Kasumi-1 (cell line): Measurements from ENCODE around the gene IL22.
"Not testable (repeated sequence)": the region's sequence is repeated elsewhere in the genome, so short reads cannot be mapped to it uniquely, and the experiment has no call there.

Experiments used
- DNase-seq, 2 experiments: peaks; one replicate each; lab custom pipeline; 2025; lab: John Stamatoyannopoulos, UW

Gene IL22

DNA sequence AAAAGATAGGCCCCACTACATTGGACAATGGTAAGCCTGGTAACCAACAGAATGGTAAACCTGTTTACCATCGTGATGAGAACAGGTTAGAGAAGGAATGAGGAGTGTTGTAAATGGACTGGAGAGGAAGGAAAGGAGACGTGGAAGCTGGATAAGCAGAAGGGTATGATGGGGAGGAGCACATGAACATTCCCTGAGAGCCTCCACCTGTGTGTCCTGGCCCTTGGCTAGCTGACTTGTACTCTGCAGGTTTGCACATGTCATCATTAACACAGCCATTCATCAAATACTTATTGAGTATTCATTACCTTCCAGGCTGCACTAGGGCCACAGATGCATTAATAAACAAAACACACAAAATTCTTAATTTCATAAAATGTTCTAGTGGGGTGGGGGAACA, 23.4 kb downstream of the IL22 start:
- DNase-seq, result no peak

DNA sequence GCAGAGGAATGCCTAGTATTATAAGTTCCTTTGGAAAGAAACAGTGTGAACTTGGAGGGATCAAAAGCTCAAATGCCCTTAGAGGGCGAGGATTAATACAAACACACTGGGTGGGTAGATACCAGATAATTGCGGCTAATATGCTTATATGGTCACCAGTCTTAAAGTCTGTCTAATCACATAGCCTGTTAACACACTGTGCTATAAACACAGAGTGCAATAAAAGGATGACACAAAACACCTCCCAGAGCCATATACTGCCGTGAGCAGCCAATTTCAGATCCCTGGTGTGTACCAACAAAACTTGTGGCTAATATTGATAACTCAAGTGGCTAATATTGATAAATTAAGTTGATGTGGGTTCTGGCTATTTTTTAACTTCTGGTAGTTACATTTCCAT, 26.0 kb downstream of the IL22 start:
- no peak for DNase-seq

GRCh38 chr12:68225576-68226476, 27.6 kb downstream of the IL22 start, which contains the start of gene IL26:
Gene IL26, minus strand, starts transcription at chr12:68225810. Its CDS starts 54 bp downstream, at chr12:68225756.
- DNase-seq, result no peak

DNA sequence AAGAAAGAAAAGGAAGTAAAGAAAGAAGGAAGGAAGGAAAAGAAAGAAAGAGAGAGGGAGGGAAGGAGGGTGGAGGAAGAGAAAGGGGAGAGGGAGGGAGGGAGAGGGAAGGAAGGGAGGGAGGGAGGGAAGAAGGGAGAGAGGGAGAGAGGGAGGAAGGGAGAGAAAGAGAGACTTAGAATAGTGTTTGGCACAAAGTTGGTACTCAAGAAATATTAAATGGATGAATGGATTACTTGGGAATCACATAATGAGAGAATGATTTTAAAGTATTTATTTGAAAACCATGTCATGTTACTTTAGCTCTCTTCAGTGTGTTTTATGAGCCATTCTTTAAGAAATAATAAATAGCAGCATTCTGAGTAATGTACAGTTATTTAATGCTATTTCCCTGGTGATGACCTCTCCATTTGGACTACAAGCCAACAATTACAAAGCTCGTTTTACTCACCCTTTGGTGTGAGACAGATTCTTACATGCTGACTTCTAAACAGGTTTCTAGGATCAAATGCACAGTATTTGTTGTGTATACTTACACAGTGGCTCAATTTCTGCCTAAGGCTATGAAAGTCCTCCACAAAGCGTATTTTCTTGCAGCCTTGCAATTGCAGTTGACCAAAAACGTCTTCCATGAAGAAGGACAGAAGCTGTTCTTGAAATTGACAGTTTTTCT, 28.7 kb downstream of the IL22 start:
- DNase-seq, result no peak

DNA sequence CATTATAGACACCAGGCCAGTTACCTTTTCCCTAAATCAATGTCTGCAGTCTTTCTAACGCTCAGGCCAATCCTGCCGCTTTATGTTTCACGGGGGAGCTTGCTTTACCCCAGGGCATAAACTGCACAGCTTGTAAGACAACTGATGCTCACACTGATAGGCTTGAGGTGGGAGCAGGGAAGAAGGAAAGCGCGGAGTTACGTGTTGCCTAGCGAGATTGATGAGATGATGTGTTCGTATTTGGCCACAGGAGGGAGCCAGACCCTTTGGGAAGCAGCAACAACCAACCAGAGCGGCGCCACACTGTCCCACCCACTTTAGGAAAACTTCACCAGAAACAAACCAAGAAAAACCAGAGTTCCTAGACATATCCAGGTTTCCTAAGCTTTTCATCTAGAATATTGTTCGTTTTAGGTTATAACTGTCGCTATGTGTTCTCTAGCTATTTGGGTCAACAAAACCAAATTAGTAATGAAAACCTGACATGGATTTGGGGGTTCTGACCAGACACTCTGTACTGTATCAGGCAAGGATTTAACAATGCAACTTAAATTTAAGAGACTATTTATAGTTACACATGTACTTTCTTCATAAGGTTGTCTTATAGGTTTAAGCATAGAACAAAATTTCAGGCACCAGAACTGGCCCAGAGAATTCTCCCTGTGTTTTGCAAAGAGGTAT, 30.2 kb downstream of the IL22 start:
- peak; percentile 85 to 94 for DNase-seq

DNA sequence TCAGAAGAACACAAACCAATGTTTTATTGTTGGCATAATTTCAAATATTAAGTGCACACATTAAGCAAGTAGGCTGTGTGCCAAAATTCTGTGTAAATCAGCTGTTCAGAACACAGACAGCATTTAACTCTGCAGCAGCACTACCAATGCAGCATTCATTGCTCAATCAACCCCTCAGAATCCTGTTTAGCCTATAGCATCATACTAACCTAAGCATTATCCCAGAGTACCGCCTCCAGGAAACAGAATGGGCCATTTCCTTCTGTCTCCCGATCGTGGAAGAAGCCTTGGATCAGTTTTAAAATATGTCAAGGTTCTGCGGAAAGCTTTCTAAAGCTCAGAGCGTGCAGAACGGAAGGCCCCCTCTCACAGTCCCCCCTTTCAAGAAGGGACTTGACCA, 31.1 kb downstream of the IL22 start:
- DNase-seq, result no peak

- no peak for DNase-seq
These were observed 31.9 kb downstream of the IL22 start for GRCh38 chr12:68221497-68221896.

DNA sequence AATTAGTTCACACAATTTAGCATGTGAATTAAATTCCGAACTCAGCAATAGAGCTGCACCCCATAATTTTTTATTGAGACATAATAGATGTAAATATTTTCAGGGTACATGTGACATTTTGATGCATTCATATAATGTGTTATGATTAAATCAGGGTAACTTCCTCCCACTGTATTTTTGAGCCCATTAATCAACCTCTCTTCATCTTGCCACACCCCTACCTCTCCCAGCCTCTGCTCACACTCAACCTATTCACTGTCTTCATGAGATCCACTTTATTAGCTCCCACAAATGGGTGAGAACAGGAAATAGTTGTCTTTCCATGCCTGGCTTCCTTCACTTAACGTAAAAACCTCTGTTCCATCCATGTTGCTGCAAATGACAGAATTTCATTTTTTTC, 42.5 kb downstream of the IL22 start:
- no peak for DNase-seq

DNA sequence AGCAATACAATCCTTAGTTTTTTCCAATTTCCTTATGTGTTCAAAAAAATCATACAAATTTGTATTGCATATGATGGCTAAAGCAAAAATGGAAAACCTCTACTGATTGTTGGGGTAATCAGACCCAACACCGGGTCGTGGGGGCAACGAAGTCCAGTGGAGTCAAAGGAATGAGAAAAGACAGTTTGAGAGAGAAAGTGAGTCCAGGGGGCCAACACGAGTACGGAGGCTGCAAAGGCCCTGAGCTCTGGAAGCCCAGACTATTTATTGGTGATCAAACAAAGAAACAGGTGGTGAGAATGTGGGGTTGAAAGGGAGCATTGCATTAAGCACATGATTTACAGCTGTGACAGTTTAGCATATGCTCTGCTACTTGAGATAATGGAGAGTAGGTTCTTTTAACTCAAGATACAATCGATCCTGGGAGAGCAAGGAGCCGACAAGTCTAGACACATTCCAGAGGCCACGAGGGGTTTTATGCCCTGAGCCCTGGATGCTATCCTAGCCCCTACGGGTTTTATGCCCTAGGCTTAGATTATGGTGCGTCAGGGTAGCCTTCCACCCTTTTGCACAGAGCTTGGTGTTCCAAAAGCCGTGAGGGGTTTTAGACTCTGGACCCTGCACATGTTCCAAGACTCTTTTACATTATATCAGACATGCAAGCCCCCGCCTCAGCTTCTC, 44.2 kb downstream of the IL22 start:
- not testable (repeated sequence) for DNase-seq

- DNase-seq, result no peak
These were observed 46.1 kb downstream of the IL22 start for GRCh38 chr12:68207276-68207675.

DNA sequence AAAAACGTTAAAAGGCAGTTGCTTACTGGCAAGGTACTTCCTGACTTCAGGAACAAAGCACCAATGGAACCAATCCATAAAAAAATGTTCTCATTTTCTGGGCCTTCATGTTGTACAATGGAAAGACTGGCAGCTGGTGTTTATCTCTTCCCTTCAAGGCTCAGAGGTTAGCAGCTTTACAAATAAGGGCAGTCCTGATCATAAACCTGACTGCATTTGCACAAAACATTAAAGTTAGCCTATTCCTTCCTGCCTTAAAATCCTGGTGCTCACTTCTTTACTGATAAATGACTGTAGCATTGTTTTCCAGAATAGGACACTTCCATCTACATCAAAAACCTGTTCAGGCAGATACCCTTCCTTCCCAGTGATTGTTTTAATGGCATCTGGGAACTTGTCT, 47.0 kb downstream of the IL22 start:
- no peak for DNase-seq

DNA sequence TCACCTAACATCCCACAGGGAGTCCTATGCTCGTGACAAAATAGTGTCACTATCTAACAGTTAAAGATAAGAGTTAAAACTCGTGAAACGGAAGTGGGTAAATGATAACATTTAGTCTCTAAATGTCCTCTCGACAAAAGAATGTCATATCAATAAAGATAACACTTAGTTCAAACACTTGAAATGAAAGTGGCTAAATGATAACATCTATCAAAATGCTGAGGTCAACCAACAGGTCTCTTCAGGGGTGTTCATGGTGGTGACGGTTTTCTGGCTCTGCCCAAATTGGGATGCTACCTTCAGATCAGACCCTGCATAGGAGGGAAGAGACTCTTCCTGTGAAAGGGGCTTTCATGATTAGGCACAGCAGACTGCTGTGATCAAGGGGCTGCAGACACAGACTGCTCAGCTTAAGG, 49.9 kb downstream of the IL22 start:
- DNase-seq, result no peak

- no peak for DNase-seq
These were observed 52.5 kb downstream of the IL22 start for GRCh38 chr12:68200854-68201253.

DNA sequence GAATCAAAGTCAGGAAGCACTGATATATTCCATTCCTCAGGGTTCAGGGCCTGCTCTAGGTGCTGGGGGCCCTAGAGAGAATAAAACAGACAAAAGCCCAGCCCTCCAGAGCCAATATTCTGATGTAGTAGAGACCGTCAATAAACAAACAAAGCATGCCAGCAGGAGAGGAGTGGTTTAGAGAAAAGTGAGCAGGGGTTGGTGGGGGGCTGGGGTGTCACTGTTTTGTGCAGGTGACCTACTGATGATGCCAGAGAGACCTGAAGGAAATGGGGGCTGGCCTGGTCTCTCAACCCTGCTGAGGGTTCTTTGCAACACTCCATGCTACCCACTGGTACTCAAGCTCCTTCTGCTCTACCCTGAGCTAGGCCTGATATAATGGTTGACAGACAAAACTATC, 54.3 kb downstream of the IL22 start:
- no peak for DNase-seq

DNA sequence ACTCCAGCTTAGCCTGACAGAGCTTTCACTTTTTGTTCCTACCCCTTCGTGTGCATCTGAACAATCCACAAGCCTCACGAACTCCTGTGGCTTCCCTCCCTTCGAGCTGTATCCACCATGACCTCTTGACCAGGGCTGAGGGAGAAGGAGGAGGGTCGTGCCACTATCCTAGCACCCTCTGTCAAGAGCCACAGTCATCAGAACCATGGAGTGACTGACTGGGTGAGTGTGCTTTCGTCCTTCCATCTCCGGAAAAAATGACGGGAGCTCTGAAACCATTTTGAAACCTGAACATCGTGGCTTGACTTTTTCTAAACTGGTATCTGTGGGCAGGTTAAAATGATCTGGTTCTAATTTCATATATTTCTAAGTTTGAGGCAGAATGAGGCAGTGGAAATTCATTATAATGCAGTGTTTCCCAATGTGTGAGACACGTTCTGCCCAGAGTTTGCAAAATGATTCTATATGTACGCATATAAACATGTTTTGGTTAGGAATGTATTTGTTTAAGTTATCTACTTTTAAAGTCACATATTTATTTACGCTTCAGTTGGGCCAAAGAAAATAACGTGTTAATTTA, 54.8 kb downstream of the IL22 start:
- DNase-seq, result no peak
